Left hindlimb (tissue), 1 donor: ENCODE measurements around the gene ENO3.

ENCODE experiments used
- DNase-seq: peaks from one replicate; pipeline ENCODE4 v3.0.0-alpha.2; 2018

Gene ENO3

DNA sequence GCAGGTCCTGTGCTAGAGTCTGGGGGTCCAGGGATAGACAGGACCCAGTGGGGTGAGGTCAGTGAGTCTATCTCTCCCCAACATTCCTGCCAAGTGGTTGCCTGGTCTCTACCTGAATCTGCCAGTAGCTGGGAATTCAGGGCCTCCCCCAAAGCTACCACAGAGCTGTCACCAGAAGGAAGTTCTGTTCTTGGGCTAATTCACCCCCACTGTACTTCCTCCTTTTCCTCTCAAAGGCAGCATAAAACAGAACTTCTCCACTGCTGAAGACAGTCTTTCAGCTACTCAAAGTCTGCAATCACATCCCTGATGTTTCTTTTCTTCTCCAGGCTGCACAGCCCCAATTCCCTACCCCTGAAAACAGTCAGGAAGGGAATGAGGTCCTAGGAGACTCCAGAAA is 27.8 kb downstream of the ENO3 start:
- DNase-seq = no peak

GRCh38 chr17:4980644-4981216 is 29.8 kb downstream of the ENO3 start:
- DNase-seq = no peak

DNA sequence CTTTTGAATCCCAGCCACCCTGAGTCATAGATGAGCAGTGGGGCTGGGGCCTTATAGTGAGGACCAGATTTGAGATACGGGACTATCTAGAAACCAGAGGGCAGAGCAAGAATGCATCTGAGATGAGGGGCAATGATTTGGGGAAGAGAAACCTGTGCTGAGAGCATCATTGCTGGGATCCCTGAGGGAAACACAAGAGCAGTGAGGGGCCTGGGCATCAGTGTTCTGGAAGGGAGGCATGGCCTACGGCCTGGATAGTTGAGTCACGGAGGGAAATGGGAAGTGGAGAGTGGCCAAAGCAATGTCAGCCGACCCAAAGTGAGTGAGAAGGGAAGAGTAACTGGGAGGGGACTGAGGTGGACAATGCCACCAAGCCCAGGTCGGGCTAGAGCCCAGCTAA is 31.4 kb downstream of the ENO3 start:
- no peak for DNase-seq

DNA sequence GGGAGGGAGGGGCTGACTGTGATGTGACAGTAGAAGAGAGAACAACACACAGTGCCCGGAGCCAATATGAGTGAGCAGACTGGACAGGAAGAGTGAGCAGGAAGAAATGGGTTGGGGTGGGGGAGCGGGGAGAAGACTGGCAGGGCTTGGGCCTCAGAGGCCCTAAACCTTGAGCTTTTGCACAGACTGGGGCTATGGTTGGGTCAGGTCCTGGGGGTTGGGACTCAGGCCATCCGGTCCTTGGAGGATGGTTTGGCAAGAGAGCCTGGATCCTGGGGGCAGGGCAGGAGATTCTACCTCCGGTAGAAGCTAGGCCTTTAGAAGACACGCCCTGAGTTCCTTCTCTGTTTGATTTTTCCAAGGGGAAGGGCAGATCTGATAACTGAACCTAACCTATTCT is 35.5 kb downstream of the ENO3 start:
- peak; percentile 23 for DNase-seq

GRCh38 chr17:4986951-4987766 is 36.2 kb downstream of the ENO3 start, which contains the start of gene CAMTA2:
Gene CAMTA2 (minus strand): TSS chr17:4987675. CDS start chr17:4986222, 1,453 bp downstream.
- peak; percentile 89 for DNase-seq

GRCh38 chr17:4987767-4988567 is 37.0 kb downstream of the ENO3 start:
- DNase-seq = no peak

GRCh38 chr17:4994081-4994595 is 43.2 kb downstream of the ENO3 start:
- DNase-seq = no peak

GRCh38 chr17:4997302-4998026 is 46.5 kb downstream of the ENO3 start, which contains the start of the genes INCA1 and KIF1C:
Gene INCA1 (minus strand): TSS chr17:4997522. CDS start chr17:4994437, 3,085 bp downstream.
Gene KIF1C (plus strand): TSS chr17:4997950. CDS start chr17:5000247, 2,297 bp downstream.
- peak; percentile 95 for DNase-seq

- DNase-seq = no peak
Measured at GRCh38 chr17:4998027-4998731, 47.3 kb downstream of the ENO3 start.

GRCh38 chr17:4998732-4999429 is 48.0 kb downstream of the ENO3 start:
- no peak for DNase-seq

DNA sequence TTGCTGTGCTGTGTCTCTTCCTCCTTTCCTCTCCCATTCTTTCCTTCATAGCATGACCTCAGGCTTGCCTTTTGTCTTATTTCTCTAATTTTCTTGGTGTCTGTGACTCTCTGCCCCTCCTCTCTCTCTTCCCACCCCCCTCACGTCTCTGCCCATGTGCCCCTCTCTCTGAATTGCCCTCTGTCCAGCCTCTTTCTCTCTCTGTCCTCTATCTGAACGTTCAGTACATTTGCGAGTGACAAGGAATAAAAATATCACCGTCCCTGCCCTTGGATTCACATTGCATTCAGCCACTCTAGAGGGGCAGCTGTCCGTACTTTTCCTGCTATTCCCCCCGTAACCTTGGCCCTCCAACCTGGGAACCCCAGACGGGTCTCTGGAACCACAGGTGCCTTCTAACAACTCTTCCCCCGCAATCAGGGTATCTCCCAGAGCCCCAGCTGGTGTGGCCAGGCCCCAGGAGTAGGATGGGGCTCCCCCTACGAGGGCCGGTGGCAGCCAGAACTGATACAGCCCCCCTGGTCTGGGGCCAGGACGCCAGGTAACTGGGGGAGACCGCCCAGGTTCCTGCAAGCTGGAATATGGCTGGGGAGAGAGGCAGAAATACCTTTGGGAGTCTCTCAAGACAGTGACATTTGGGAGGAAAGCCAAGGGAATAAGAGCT is 48.6 kb downstream of the ENO3 start:
- DNase-seq = no peak

GRCh38 chr17:5000237-5000639 is 49.3 kb downstream of the ENO3 start:
- no peak for DNase-seq

DNA sequence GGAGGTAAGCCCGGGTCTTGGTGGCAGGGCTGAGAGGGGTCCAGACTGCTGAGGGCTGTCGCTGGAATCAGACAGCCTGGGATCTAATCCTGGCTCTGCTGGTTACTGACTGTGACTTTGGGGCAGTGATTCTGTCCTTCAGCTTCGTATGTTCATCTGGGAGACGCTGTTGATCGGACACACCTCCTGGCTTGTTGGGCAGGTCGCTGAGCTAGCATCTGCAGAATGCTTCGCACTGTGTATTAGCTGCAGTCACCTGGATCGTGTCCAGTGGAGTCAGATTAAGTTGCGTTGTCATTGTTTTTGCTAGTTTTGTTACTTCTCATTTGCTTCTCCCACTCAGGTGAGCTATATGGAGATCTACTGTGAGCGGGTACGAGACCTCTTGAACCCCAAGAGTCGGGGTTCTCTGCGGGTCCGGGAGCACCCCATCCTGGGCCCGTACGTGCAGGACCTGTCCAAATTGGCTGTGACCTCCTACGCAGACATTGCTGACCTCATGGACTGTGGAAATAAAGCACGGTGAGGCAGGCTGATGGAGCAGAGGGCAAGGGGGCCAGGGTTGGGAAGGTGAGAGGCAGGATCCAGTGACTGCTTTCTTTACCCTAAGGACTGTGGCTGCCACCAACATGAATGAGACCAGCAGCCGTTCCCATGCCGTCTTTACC is 51.3 kb downstream of the ENO3 start:
- no peak for DNase-seq

- no peak for DNase-seq
Measured at GRCh38 chr17:5003214-5003867, 52.4 kb downstream of the ENO3 start.
